NT2/D1 (cell line): ENCODE data around the gene RGS14.

Experiments
- SUZ12 ChIP-seq: IDR thresholded peaks from 2 replicates; pipeline ENCODE4 v1.6.1; 2011; ENCODE audit not compliant: insufficient read length, insufficient read depth; ENCODE audit errors: extremely low read depth
- YY1 ChIP-seq: IDR thresholded peaks from 2 replicates; pipeline ENCODE4 v1.6.1; 2011; ENCODE audit not compliant: insufficient read length, insufficient read depth
- ZNF274 ChIP-seq: IDR thresholded peaks from 2 replicates; pipeline ENCODE4 v1.6.1; 2011; ENCODE audit warnings: mild to moderate bottlenecking, low read depth, low read length

DNA sequence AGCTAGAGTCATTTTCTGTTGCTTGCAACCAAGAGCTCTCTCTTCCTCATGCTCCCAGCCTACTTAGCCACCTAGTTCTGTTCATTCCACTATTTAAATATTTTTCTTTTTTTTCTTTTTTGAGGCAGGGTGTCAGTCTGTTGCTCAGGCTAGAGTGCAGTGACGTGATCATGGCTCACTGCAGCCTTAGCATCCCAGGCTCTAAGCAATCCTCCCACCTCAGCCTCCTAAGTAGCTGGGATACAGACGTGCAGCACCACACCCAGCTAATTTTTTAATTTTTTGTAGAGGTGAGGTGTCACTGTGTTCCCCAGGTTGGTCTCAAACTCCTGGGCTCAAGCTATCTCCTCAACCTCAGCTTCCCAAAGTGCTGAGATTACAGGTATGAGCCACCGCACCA lies 56.8 kb downstream of the RGS14 start:
- TF ChIP-seq SUZ12 (no peak), YY1 (no peak), ZNF274 (no peak)
